AG09319 (cell line): ENCODE results near the gene NSMCE4A.
"Not testable (repeated sequence)": the region's sequence is repeated elsewhere in the genome, so short reads cannot be mapped to it uniquely, and the experiment has no call there.

Experiments
- DNase-seq: peaks from one replicate; pipeline ENCODE4 v3.0.0-alpha.2; 2010; ENCODE audit warnings: low read depth; ENCODE audit errors: extremely low read depth
- CTCF ChIP-seq: IDR thresholded peaks from 2 replicates; pipeline ENCODE4 v1.5.1; 2011; ENCODE audit warnings: low read depth, mild to moderate bottlenecking, inconsistent platforms, low read length, moderate library complexity

NSMCE4A gene

DNA sequence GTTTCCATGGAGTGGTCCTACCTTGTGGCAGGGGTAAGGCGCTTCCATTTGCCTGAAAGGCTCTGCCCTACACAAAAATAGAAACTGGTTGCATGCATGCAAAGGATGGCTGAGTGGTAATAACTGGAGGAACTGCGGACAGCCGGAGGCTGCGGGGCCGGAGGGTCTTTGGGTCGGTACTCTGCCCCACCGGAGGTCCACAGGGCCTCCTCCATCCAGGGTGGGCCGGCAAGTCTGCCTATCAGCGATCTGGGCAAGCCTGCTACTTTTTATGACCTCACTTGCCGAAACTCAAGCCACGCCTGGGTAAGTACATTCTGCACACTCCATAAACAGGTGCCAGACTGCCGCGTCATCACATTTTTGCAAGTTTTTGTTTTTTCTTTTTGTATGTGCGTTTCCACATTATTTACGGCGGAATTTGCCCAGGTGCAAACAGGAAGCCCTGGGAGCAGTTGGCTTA, 44.0 kb upstream of the NSMCE4A start:
- TF ChIP-seq CTCF: no peak
- DNase-seq: no peak

DNA sequence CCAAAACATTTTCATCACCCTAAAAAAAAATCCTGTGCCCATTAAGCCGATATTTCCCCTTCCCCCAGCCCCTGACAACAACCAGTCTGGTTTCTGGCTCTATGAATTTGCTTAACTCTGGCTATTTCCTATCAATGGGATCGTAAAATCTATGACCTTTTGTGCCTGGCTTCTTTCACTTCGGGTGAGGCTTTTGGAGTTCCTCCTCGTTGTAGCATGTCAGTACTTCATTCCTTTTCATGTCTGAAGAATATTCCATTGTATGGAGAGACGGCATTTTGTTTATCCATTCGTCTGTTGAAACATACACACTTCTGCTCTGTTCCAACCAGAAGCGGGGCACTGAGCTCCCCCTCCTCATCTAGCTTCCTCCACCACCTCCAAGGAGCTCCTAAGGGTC, 43.5 kb upstream of the NSMCE4A start:
- TF ChIP-seq CTCF: no peak
- no peak for DNase-seq

DNA sequence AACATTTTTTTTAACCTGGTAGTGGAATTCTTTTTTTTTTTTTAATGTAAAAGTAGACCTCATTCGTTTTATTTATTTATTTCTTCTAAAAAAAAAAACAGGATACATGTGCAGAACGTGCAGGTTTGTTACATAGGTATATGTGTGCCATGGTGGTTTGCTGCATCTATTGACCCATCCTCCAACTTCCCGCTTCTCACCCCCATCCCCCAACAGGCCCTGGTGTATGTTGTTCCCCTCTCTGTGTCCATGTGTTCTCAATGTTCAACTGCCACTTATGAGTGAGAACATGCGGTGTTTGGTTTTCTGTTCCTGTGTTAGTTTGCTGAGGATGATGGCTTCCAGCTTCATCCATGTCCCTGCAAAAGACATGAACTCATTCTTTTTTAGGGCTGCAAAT, 42.9 kb upstream of the NSMCE4A start:
- not testable (repeated sequence) for DNase-seq

- no peak for TF ChIP-seq CTCF
Observed at GRCh38 chr10:122014652-122015248, 39.7 kb upstream of the NSMCE4A start.

GRCh38 chr10:122013311-122013780, 38.3 kb upstream of the NSMCE4A start:
- TF ChIP-seq CTCF: no peak
- DNase-seq: no peak

More at GRCh38 chr10:122014652-122015248, 39.7 kb upstream of the NSMCE4A start:
- no peak for DNase-seq

GRCh38 chr10:122012731-122013130, 37.7 kb upstream of the NSMCE4A start:
- no peak for TF ChIP-seq CTCF
- DNase-seq: no peak

DNA sequence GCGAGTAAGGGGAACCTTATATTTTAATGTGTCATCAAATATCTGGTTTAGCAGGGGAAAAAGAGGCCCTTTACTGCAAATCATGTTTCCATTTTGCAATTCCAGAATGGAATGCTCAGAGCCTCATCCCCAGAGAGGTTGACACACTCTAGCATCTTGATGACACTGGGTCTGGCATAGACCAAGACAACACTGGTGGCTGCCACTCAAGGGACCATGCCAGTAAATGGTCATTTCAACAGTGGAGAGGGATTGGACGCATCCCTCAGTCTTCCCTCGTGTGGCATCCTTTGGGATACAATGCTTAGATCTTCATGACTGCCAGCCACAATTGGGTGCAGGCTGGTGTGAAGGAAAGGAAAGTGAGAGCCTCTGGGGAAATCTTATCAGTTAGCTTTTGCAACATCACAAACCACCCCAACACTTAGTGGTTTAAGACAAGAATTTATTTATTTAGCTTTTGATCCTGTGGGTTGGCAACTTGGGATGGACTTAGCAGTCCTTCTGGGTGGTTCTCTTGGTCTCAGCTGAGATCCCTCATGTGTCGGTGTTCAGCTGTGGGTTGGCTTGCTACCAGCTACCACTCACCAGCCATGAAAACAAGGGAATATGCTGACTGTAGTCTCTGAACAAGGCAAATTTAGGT, 35.5 kb upstream of the NSMCE4A start:
- no peak for TF ChIP-seq CTCF
- no peak for DNase-seq
